SJSA1 (cell line): ENCODE data around the gene SERPINE2. TPM values are rescaled to one million over a fixed set of nuclear protein-coding genes. Genes with fewer than 3 reads are reported as not detected.
"Not testable (repeated sequence)": the region's sequence is repeated elsewhere in the genome, so short reads cannot be mapped to it uniquely, and the experiment has no call there.

Experiments used
- DNase-seq, 2 experiments: peaks; one replicate each; pipeline ENCODE4 v3.0.0-alpha.2; 2015 to 2020; ENCODE audit warnings: low spot score in 2 of 2, low read depth in 1 of 2
- H3K27ac ChIP-seq: fragments of 250-450 bp; sonication (Bioruptor Pico); 2 replicates; pipeline ENCODE4 v1.5.1; 2020; ENCODE audit warnings: mild to moderate bottlenecking, moderate library complexity
- H3K27me3 ChIP-seq: fragments of 250-450 bp; sonication (Bioruptor Pico); replicated peaks from 2 replicates; pipeline ENCODE4 v1.5.1; 2020; ENCODE audit warnings: mild to moderate bottlenecking, moderate library complexity
- H3K36me3 ChIP-seq: fragments of 250-450 bp; sonication (Bioruptor Pico); 2 replicates; pipeline ENCODE4 v1.5.1; 2020; ENCODE audit warnings: mild to moderate bottlenecking
- H3K4me1 ChIP-seq: fragments of 250-450 bp; sonication (Bioruptor Pico); replicated peaks from 2 replicates; pipeline ENCODE4 v1.6.1; 2021; ENCODE audit warnings: mild to moderate bottlenecking
- H3K4me3 ChIP-seq: fragments of 250-450 bp; sonication (Bioruptor Pico); 2 replicates; pipeline ENCODE4 v1.5.1; 2020; ENCODE audit warnings: mild to moderate bottlenecking
- H3K9me3 ChIP-seq: fragments of 250-450 bp; sonication (Bioruptor Pico); replicated peaks from 2 replicates; pipeline ENCODE4 v1.5.1; 2020; ENCODE audit warnings: mild to moderate bottlenecking
- total RNA-seq: library from RNA; depleted of rRNA; stranded (reverse); fragments of >200 nt; shearing (Covaris generic); gene quantifications from 2 replicates; pipeline ENCODE4 v1.2.3, GENCODE V29; 2014

The SERPINE2 gene
- total RNA-seq, 1 experiment from 2014 or later, result 45.5 TPM

GRCh38 chr2:224020523-224020922 is 18.6 kb downstream of the SERPINE2 start:
- Histone ChIP-seq H3K36me3 (no peaks in the 10 kb centered on the region), H3K27me3 (no peaks in the 10 kb centered on the region), H3K4me3 (no peak overlapping the region), H3K4me1 (peaks cover 12% of the 10 kb centered on the region), H3K27ac (no peak overlapping the region), H3K9me3 (no peaks in the 10 kb centered on the region)
- no peak for DNase-seq

- no peaks in the 10 kb centered on the region for H3K9me3 ChIP-seq
- peaks cover 4% of the 10 kb centered on the region for H3K4me1 ChIP-seq
- no peak overlapping the region for H3K27ac ChIP-seq
- no peak overlapping the region for H3K4me3 ChIP-seq
- H3K27me3 ChIP-seq, result no peaks in the 10 kb centered on the region
- no peak for DNase-seq
- no peaks in the 10 kb centered on the region for H3K36me3 ChIP-seq
These were observed 21.1 kb downstream of the SERPINE2 start for GRCh38 chr2:224017957-224018356.

- no peak overlapping the region for H3K4me3 ChIP-seq
- no peaks in the 10 kb centered on the region for H3K9me3 ChIP-seq
- DNase-seq, result no peak
- H3K4me1 ChIP-seq, result no peaks in the 10 kb centered on the region
- H3K36me3 ChIP-seq, result no peaks in the 10 kb centered on the region
- H3K27me3 ChIP-seq, result no peaks in the 10 kb centered on the region
- H3K27ac ChIP-seq, result no peak overlapping the region
These were observed 22.1 kb downstream of the SERPINE2 start for GRCh38 chr2:224016963-224017362.

GRCh38 chr2:224014336-224014735 is 24.8 kb downstream of the SERPINE2 start:
- H3K36me3 ChIP-seq, result no peaks in the 10 kb centered on the region
- no peak overlapping the region for H3K27ac ChIP-seq
- no peaks in the 10 kb centered on the region for H3K9me3 ChIP-seq
- H3K27me3 ChIP-seq, result no peaks in the 10 kb centered on the region
- H3K4me3 ChIP-seq, result no peak overlapping the region
- DNase-seq, result no peak
- H3K4me1 ChIP-seq, result peaks cover 14% of the 10 kb centered on the region

DNA sequence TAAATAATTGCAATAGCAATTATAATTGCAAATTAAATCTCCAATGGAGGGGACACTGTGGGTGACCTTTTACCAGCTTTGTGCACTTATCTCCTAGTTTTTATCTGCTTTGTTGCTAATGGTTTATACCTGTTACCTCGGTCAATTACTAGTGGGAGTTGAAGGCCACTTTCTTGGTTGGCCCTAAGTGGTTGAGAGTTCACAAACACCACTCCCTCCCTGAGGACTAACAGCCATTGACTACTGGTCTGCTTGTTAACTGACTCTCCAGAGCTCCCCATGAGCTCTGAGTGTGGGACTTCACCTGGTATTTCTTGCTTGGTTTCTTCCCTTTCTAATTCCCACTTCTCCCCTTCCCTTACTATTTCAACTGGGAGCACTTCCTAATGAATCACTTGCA is 27.2 kb downstream of the SERPINE2 start:
- Histone ChIP-seq H3K9me3 (no peaks in the 10 kb centered on the region), H3K27me3 (no peaks in the 10 kb centered on the region), H3K36me3 (no peaks in the 10 kb centered on the region), H3K4me3 (no peak overlapping the region), H3K4me1 (peaks cover 17% of the 10 kb centered on the region), H3K27ac (no peak overlapping the region)
- no peak for DNase-seq

- Histone ChIP-seq H3K4me1 (peaks cover 17% of the 10 kb centered on the region), H3K27me3 (no peaks in the 10 kb centered on the region), H3K9me3 (no peaks in the 10 kb centered on the region), H3K4me3 (no peak overlapping the region), H3K36me3 (no peaks in the 10 kb centered on the region), H3K27ac (peak overlapping the region; percentile 48)
- DNase-seq, result peak in 1 of 2 experiments; percentile 52
These were observed 29.3 kb downstream of the SERPINE2 start for GRCh38 chr2:224009605-224010315.

- H3K36me3 ChIP-seq, result no peaks in the 10 kb centered on the region
- DNase-seq, result no peak
- no peaks in the 10 kb centered on the region for H3K9me3 ChIP-seq
- no peak overlapping the region for H3K4me3 ChIP-seq
- peaks cover 17% of the 10 kb centered on the region for H3K4me1 ChIP-seq
- 0 out of 2 replicates have a peak overlapping the region, but pooled peaks have one; percentile 48 for H3K27ac ChIP-seq
- H3K27me3 ChIP-seq, result no peaks in the 10 kb centered on the region
These were observed 30.3 kb downstream of the SERPINE2 start for GRCh38 chr2:224008702-224009261.

GRCh38 chr2:224004105-224004695 is 34.9 kb downstream of the SERPINE2 start:
- no peak for DNase-seq
- Histone ChIP-seq H3K36me3 (peaks cover 3% of the 10 kb centered on the region; the same call in 1 of the 2 replicates), H3K4me3 (no peak overlapping the region), H3K9me3 (no peaks in the 10 kb centered on the region), H3K27me3 (no peaks in the 10 kb centered on the region), H3K27ac (no peak overlapping the region), H3K4me1 (peaks cover 2% of the 10 kb centered on the region)

DNA sequence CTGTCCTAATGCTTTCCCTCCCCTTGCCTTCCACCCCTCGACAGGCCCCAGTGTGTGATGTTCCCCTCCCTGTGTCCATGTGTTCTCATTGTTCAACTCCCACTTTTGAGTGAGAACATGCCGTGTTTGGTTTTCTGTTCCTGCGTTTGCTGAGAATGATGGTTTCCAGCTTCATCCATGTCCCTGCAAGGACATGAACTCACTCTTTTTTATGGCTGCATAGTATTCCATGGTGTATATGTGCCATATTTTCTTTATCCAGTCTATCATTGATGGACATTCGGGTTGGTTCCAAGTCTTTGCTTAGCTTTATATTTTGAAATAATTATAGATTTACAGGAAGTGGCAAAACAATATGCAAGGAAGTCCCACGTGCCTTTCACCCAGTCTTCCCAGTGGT is 38.4 kb downstream of the SERPINE2 start:
- not testable (repeated sequence) for H3K27ac ChIP-seq, H3K9me3 ChIP-seq, DNase-seq, H3K27me3 ChIP-seq, H3K4me3 ChIP-seq
- peaks cover 17% of the 10 kb centered on the region for H3K4me1 ChIP-seq
- H3K36me3 ChIP-seq, result peaks cover 18% of the 10 kb centered on the region

GRCh38 chr2:223999862-224000261 is 39.2 kb downstream of the SERPINE2 start:
- Histone ChIP-seq H3K4me1 (peaks cover 17% of the 10 kb centered on the region), H3K9me3 (no peaks in the 10 kb centered on the region; the same call in 1 of the 2 replicates), H3K36me3 (peaks cover 24% of the 10 kb centered on the region), H3K27me3 (no peaks in the 10 kb centered on the region), H3K4me3 (no peak overlapping the region), H3K27ac (no peak overlapping the region)
- DNase-seq, result no peak

DNA sequence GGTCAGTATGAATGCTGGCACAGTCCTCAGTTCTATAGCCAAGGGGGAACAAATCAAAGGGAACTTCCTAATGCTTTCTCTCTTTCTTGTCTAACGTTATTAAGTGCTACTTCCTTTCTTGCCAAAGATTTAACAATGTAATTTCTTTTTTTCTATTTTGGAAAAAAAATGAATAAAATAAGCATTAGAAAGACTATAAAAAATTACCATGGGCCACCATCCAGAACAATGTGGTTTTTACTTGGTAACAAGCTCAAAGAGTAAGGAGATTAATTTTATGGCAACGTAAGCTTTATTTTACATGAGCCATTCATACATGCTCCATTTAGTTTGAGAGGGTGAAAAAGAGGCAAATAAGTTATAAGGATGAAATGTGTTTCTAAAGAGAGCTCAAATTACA is 40.1 kb downstream of the SERPINE2 start:
- Histone ChIP-seq H3K9me3 (no peaks in the 10 kb centered on the region; the same call in 1 of the 2 replicates), H3K36me3 (peaks cover 26% of the 10 kb centered on the region), H3K27ac (peak overlapping the region; percentile 67; the same call in 1 of the 2 replicates), H3K4me1 (peaks cover 17% of the 10 kb centered on the region), H3K27me3 (no peaks in the 10 kb centered on the region), H3K4me3 (no peak overlapping the region)
- no peak for DNase-seq

- DNase-seq, result peak; percentile 68 to 74
- Histone ChIP-seq H3K36me3 (peaks cover 26% of the 10 kb centered on the region), H3K4me1 (peaks cover 21% of the 10 kb centered on the region), H3K27me3 (no peaks in the 10 kb centered on the region), H3K9me3 (no peaks in the 10 kb centered on the region; the same call in 1 of the 2 replicates), H3K4me3 (no peak overlapping the region), H3K27ac (peak overlapping the region; percentile 67)
These were observed 41.1 kb downstream of the SERPINE2 start for GRCh38 chr2:223997938-223998337.

- no peak overlapping the region for H3K27ac ChIP-seq
- no peaks in the 10 kb centered on the region; the same call in 1 of the 2 replicates for H3K9me3 ChIP-seq
- H3K4me1 ChIP-seq, result peaks cover 21% of the 10 kb centered on the region
- no peak overlapping the region for H3K4me3 ChIP-seq
- peaks cover 30% of the 10 kb centered on the region for H3K36me3 ChIP-seq
- H3K27me3 ChIP-seq, result no peaks in the 10 kb centered on the region
- no peak for DNase-seq
These were observed 42.7 kb downstream of the SERPINE2 start for GRCh38 chr2:223996391-223996790.

DNA sequence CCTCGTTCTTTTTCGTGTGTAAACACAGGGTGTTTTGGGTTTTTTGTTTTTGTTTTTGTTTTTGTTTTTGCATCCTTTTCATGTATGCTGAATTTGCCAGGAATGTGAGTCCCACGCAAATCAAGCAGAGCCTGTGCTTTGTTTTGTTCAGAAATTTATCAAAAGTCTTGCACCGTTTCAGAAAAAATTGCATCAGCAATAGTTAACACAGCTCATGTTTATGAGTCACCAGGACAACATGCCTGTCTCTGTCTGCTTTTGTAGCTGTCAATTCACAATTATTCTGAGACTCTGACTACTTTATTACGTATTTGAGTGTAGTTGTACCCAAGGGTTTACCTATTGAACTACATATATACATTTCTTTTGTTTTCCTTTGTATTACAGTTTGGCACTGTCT is 43.5 kb downstream of the SERPINE2 start:
- H3K27me3 ChIP-seq, result no peaks in the 10 kb centered on the region
- H3K27ac ChIP-seq, result no peak overlapping the region
- H3K36me3 ChIP-seq, result peaks cover 35% of the 10 kb centered on the region
- peaks cover 21% of the 10 kb centered on the region for H3K4me1 ChIP-seq
- H3K9me3 ChIP-seq, result no peaks in the 10 kb centered on the region; the same call in 1 of the 2 replicates
- DNase-seq, result no peak
- H3K4me3 ChIP-seq, result no peak overlapping the region
